ENCODE data around the gene CLHC1. TPM values are rescaled to one million over a fixed set of nuclear protein-coding genes. Genes with fewer than 3 reads are reported as not detected.
"Not testable (repeated sequence)": the region's sequence is repeated elsewhere in the genome, so short reads cannot be mapped to it uniquely, and the experiment has no call there.

The CLHC1 gene
- 10 to 100 TPM; 13.6 to 33.8 TPM for total RNA-seq
- 10 to 100 TPM in 1 of 2 donors, 1 to 10 TPM in 1; 2.3 to 10.8 TPM for polyA plus RNA-seq
- long read RNA-seq, donor 1, partial matches to known transcripts: 3,378 of 7,123 reads
- long read RNA-seq, donor 1, other reads (novel, unspliced or antisense): 3,745 of 7,123 reads
- long read RNA-seq, donor 2, partial matches to known transcripts: 1,985 of 4,088 reads
- long read RNA-seq, donor 2, other reads (novel, unspliced or antisense): 2,103 of 4,088 reads
- long read RNA-seq, donor 3, partial matches to known transcripts: 1,997 of 4,529 reads
- long read RNA-seq, donor 3, other reads (novel, unspliced or antisense): 2,532 of 4,529 reads
- long read RNA-seq, donor 4, partial matches to known transcripts: 1,941 of 3,762 reads
- long read RNA-seq, donor 4, other reads (novel, unspliced or antisense): 1,821 of 3,762 reads
- long read RNA-seq, donor 5, partial matches to known transcripts: 3,542 of 7,408 reads
- long read RNA-seq, donor 5, other reads (novel, unspliced or antisense): 3,866 of 7,408 reads

- Histone ChIP-seq H3K9ac (ENCODE audit: insufficient read depth in 1 of 2, low read length in 2 of 2) (peak within 1 kb of the TSS; percentile 95 to 97), H3K4me1 (ENCODE audit: control insufficient read depth in 5 of 5, insufficient read depth in 5 of 5, low read length in 5 of 5) (peaks cover 0 to 18% (median 7%) of the 10 kb centered on the region in 5 donors), H3K4me3 (peak within 1 kb of the TSS; percentile 95), H3K27me3 (ENCODE audit: control insufficient read depth in 3 of 3, insufficient read depth in 3 of 3, low read length in 2 of 3) (no peaks in the 10 kb centered on the region), H3K27ac (ENCODE audit: low read depth in 1 of 2, low read length in 1 of 2) (peak within 1 kb of the TSS; percentile 93 to 98), H3K9me3 (ENCODE audit: control insufficient read depth in 4 of 4, insufficient read depth in 3 of 4, low read length in 3 of 4) (no peaks in the 10 kb centered on the region), H3K36me3 (ENCODE audit: control insufficient read depth in 4 of 4, insufficient read depth in 4 of 4, low read length in 4 of 4) (peaks cover 6 to 30% (median 24%) of the 10 kb centered on the region in 4 donors)
- WGBS, 2 donors: 0% methylated on average over 37 of the region's 37 CpGs
- ATAC-seq (ENCODE audit: insufficient read depth, low FRiP score) (peak; percentile 95), DNase-seq (peak; percentile 94 to 99 (median 97))
- no peak for TF ChIP-seq CTCF (IDR thresholded peaks at IDR 0.05; ENCODE audit: control extremely low read depth, extremely low read depth)
These were observed at the start of gene CLHC1, which contains the start of gene RPS27A for GRCh38 chr2:55232084-55232862. Gene CLHC1, minus strand, starts transcription at chr2:55232293. Its CDS starts 9,882 bp downstream, at chr2:55222411. Gene RPS27A, plus strand, starts transcription at chr2:55232688. Its CDS starts 137 bp downstream, at chr2:55232825.

GRCh38 chr2:55280851-55281546, 48.9 kb upstream of the CLHC1 start:
- not testable (repeated sequence) for H3K9ac ChIP-seq (ENCODE audit: insufficient read depth in 1 of 2, low read length in 2 of 2); H3K27ac ChIP-seq (ENCODE audit: low read depth in 1 of 2, low read length in 1 of 2); H3K4me3 ChIP-seq; DNase-seq; H3K27me3 ChIP-seq (ENCODE audit: control insufficient read depth in 3 of 3, insufficient read depth in 3 of 3, low read length in 2 of 3); ATAC-seq (ENCODE audit: insufficient read depth, low FRiP score); H3K36me3 ChIP-seq (ENCODE audit: control insufficient read depth in 4 of 4, insufficient read depth in 4 of 4, low read length in 4 of 4); H3K9me3 ChIP-seq (ENCODE audit: control insufficient read depth in 4 of 4, insufficient read depth in 3 of 4, low read length in 3 of 4)
- peaks cover 0 to 11% (median 5%) of the 10 kb centered on the region in 5 donors for H3K4me1 ChIP-seq (ENCODE audit: control insufficient read depth in 5 of 5, insufficient read depth in 5 of 5, low read length in 5 of 5)
- 80 to 84% methylated on average over 5 of the region's 5 CpGs for WGBS, 2 donors

GRCh38 chr2:55279859-55280424, 47.8 kb upstream of the CLHC1 start:
- WGBS, 2 donors: 77 to 81% methylated on average over 7 of the region's 7 CpGs
- peaks cover 0 to 11% (median 5%) of the 10 kb centered on the region in 5 donors for H3K4me1 ChIP-seq (ENCODE audit: control insufficient read depth in 5 of 5, insufficient read depth in 5 of 5, low read length in 5 of 5)

GRCh38 chr2:55279214-55279835, 47.2 kb upstream of the CLHC1 start:
- H3K36me3 ChIP-seq (ENCODE audit: control insufficient read depth in 4 of 4, insufficient read depth in 4 of 4, low read length in 4 of 4); H3K4me3 ChIP-seq; DNase-seq; H3K9ac ChIP-seq (ENCODE audit: insufficient read depth in 1 of 2, low read length in 2 of 2); H3K9me3 ChIP-seq (ENCODE audit: control insufficient read depth in 4 of 4, insufficient read depth in 3 of 4, low read length in 3 of 4); H3K27ac ChIP-seq (ENCODE audit: low read depth in 1 of 2, low read length in 1 of 2); H3K27me3 ChIP-seq (ENCODE audit: control insufficient read depth in 3 of 3, insufficient read depth in 3 of 3, low read length in 2 of 3); ATAC-seq (ENCODE audit: insufficient read depth, low FRiP score): not testable (repeated sequence)
- H3K4me1 ChIP-seq (ENCODE audit: control insufficient read depth in 5 of 5, insufficient read depth in 5 of 5, low read length in 5 of 5): peaks cover 0 to 11% (median 5%) of the 10 kb centered on the region in 5 donors
- WGBS, 2 donors: 58 to 66% methylated on average over 10 of the region's 10 CpGs

More at GRCh38 chr2:55279859-55280424, 47.8 kb upstream of the CLHC1 start:
- H3K36me3 ChIP-seq (ENCODE audit: control insufficient read depth in 4 of 4, insufficient read depth in 4 of 4, low read length in 4 of 4); H3K4me3 ChIP-seq; ATAC-seq (ENCODE audit: insufficient read depth, low FRiP score); H3K27me3 ChIP-seq (ENCODE audit: control insufficient read depth in 3 of 3, insufficient read depth in 3 of 3, low read length in 2 of 3); H3K27ac ChIP-seq (ENCODE audit: low read depth in 1 of 2, low read length in 1 of 2); H3K9me3 ChIP-seq (ENCODE audit: control insufficient read depth in 4 of 4, insufficient read depth in 3 of 4, low read length in 3 of 4); H3K9ac ChIP-seq (ENCODE audit: insufficient read depth in 1 of 2, low read length in 2 of 2); DNase-seq: not testable (repeated sequence)

Data from lung (tissue), 16 donors.